Neural progenitor cell (in vitro differentiated cells): ENCODE measurements around the gene ALG1L2. TPM values are rescaled to one million over a fixed set of nuclear protein-coding genes. Genes with fewer than 3 reads are reported as not detected.
"Not testable (repeated sequence)": the region's sequence is repeated elsewhere in the genome, so short reads cannot be mapped to it uniquely, and the experiment has no call there.

Experiments used
- DNase-seq: peaks from one replicate; pipeline ENCODE4 v3.0.0-alpha.2; 2016; ENCODE audit warnings: low spot score
- H2AFZ ChIP-seq: fragments of 200-600 bp; sonication (generic); replicated peaks from 2 replicates; pipeline ENCODE4 v1.6.1; 2016; ENCODE audit warnings: antibody characterized with exemption
- H3F3A ChIP-seq: fragments of 200-600 bp; sonication (generic); 2 replicates; pipeline ENCODE4 v1.6.1; 2016; ENCODE audit warnings: antibody characterized with exemption, low read depth
- H3K27ac ChIP-seq: fragments of 200-600 bp; sonication (generic); 2 replicates; pipeline ENCODE4 v1.5.1; 2016; ENCODE audit warnings: mild to moderate bottlenecking
- H3K27me3 ChIP-seq: fragments of 200-600 bp; sonication (generic); 2 replicates; pipeline ENCODE4 v1.6.1; 2016; ENCODE audit warnings: mild to moderate bottlenecking, moderate library complexity
- H3K36me3 ChIP-seq: fragments of 200-600 bp; sonication (generic); 2 replicates; pipeline ENCODE4 v1.5.1; 2016
- H3K4me1 ChIP-seq: fragments of 200-600 bp; sonication (generic); 2 replicates; pipeline ENCODE4 v1.6.1; 2016; ENCODE audit warnings: mixed run types
- H3K4me2 ChIP-seq: fragments of 200-600 bp; sonication (generic); 2 replicates; pipeline ENCODE4 v1.6.1; 2016
- H3K4me3 ChIP-seq: fragments of 200-600 bp; sonication (generic); 2 replicates; pipeline ENCODE4 v1.5.1; 2016
- H3K79me2 ChIP-seq: fragments of 200-600 bp; sonication (generic); 2 replicates; pipeline ENCODE4 v1.6.1; 2016; ENCODE audit warnings: low read depth
- H3K9ac ChIP-seq: fragments of 200-600 bp; sonication (generic); 2 replicates; pipeline ENCODE4 v1.6.1; 2016
- H3K9me3 ChIP-seq: fragments of 200-600 bp; sonication (generic); 2 replicates; pipeline ENCODE4 v1.5.1; 2016; ENCODE audit warnings: low read depth
- H4K20me1 ChIP-seq: fragments of 200-600 bp; sonication (generic); 2 replicates; pipeline ENCODE4 v1.6.1; 2016; ENCODE audit warnings: low read depth
- H3K27ac Mint-ChIP-seq: 3 replicates; pipeline ENCODE4 v1.8.0; 2021; ENCODE audit warnings: mixed read lengths
- H3K27me3 Mint-ChIP-seq: 2 replicates; pipeline ENCODE4 v1.8.0; 2022; ENCODE audit warnings: low read depth, mild to moderate bottlenecking, inconsistent platforms, moderate library complexity, mixed read lengths; ENCODE audit not compliant: insufficient read depth
- H3K36me3 Mint-ChIP-seq: 3 replicates; pipeline ENCODE4 v1.8.0; 2021; ENCODE audit warnings: mixed read lengths
- H3K4me1 Mint-ChIP-seq: 3 replicates; pipeline ENCODE4 v1.8.0; 2021; ENCODE audit warnings: mixed read lengths
- H3K4me3 Mint-ChIP-seq: 3 replicates; pipeline ENCODE4 v1.8.0; 2021; ENCODE audit warnings: mild to moderate bottlenecking, moderate library complexity, mixed read lengths
- H3K9me3 Mint-ChIP-seq: 3 replicates; pipeline ENCODE4 v1.8.0; 2020; ENCODE audit warnings: mixed read lengths
- EZH2 ChIP-seq: fragments of 200-600 bp; sonication (generic); IDR thresholded peaks from 2 replicates; pipeline ENCODE4 v1.6.1; 2017; ENCODE audit warnings: antibody characterized with exemption, mild to moderate bottlenecking, moderate library complexity
- EZH2phosphoT487 ChIP-seq: fragments of 200-600 bp; sonication (generic); IDR thresholded peaks from 2 replicates; pipeline ENCODE4 v1.6.1; 2017; ENCODE audit warnings: antibody characterized with exemption
- total RNA-seq: library from RNA; depleted of rRNA; stranded (reverse); fragments of >200 nt; gene quantifications from 2 replicates; pipeline ENCODE4 v1.2.3, GENCODE V29; 2015; ENCODE audit warnings: low replicate concordance
- TF ChIP-seq, protein P1 (sequence below): fragments of 200-600 bp; sonication (generic); IDR thresholded peaks from 2 replicates; pipeline ENCODE4 v1.5.1; 2017; ENCODE audit warnings: antibody characterized with exemption, mild to moderate bottlenecking

ALG1L2 gene
- total RNA-seq, 1 donor from 2014 or later, result not detected

DNA sequence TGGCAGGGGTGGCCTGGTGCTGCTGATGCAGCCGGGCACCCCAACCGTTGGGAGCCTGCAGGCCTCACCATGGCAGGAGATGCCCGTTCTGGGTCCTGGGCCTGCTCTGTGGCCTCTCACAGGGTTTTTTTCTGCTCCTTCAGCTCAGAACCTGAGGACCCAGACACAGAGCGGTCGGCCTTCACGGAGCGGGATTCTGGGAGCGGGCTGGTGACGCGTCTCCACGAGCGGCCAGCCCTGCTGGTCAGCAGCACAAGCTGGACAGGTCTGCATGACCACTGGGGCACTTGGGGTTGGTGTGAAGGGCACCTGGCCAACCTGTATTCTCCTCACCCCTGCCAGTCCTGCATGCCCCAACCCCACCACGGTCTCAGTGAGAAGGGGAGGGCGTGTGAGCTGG, 10.3 kb downstream of the ALG1L2 start:
- H3K27me3 ChIP-seq, result no peaks in the 10 kb centered on the region
- H3K9ac ChIP-seq, result no peak overlapping the region
- H3K4me1 Mint-ChIP-seq, result peaks cover 8% of the 10 kb centered on the region
- H3K4me3 ChIP-seq, result no peak overlapping the region
- H3K9me3 ChIP-seq, result no peaks in the 10 kb centered on the region
- H3K27ac Mint-ChIP-seq, result no peak overlapping the region
- no peaks in the 10 kb centered on the region for H4K20me1 ChIP-seq
- peaks cover 3% of the 10 kb centered on the region for H3K9me3 Mint-ChIP-seq
- H3K27me3 Mint-ChIP-seq, result no peaks in the 10 kb centered on the region
- H3K4me2 ChIP-seq, result no peak overlapping the region
- no peaks in the 10 kb centered on the region for H3F3A ChIP-seq
- H3K79me2 ChIP-seq, result no peaks in the 10 kb centered on the region
- H3K4me1 ChIP-seq, result no peaks in the 10 kb centered on the region
- H2AFZ ChIP-seq, result no peak overlapping the region
- no peaks in the 10 kb centered on the region for H3K36me3 ChIP-seq
- no peak for DNase-seq
- H3K27ac ChIP-seq, result no peak overlapping the region
- H3K36me3 Mint-ChIP-seq, result no peaks in the 10 kb centered on the region
- TF ChIP-seq EZH2phosphoT487 (no peak), EZH2 (no peak)
- TF ChIP-seq, protein P1, sequence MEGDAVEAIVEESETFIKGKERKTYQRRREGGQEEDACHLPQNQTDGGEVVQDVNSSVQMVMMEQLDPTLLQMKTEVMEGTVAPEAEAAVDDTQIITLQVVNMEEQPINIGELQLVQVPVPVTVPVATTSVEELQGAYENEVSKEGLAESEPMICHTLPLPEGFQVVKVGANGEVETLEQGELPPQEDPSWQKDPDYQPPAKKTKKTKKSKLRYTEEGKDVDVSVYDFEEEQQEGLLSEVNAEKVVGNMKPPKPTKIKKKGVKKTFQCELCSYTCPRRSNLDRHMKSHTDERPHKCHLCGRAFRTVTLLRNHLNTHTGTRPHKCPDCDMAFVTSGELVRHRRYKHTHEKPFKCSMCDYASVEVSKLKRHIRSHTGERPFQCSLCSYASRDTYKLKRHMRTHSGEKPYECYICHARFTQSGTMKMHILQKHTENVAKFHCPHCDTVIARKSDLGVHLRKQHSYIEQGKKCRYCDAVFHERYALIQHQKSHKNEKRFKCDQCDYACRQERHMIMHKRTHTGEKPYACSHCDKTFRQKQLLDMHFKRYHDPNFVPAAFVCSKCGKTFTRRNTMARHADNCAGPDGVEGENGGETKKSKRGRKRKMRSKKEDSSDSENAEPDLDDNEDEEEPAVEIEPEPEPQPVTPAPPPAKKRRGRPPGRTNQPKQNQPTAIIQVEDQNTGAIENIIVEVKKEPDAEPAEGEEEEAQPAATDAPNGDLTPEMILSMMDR, result no peak
- H3K4me3 Mint-ChIP-seq, result no peak overlapping the region

DNA sequence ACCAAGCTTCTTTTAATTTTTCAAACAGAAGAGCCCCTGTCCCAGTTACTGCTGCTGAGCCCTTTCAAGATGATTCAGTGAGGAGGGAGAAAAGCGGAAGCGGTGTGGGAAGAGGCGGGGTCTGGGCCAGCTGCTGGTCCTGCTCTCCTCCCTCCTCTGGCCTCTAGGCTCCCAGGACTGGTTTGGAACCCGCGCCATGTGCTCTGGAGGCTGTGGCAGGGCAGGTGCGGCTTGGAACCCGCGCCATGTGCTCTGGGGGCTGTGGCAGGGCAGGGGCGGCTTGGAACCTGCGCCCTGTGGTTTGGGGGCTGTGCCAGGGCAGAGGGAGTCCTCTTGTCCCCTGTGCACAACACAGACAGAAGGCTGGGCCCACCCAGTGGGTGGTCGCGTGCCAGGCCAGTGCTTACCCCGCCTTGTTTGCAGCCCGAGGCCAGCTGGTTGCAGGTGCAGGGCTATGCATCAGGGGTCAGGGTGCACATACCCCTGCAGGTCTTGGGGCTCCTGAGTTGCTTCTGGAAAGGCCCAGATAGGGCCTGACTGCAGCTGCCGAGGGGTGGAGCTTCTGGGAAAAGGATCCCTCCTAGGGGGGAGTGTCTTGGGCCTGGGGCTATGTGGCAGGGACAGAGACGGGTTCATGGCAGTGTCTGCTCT, 12.2 kb downstream of the ALG1L2 start:
- Histone ChIP-seq H3K36me3 (no peaks in the 10 kb centered on the region), H3K4me2 (no peak overlapping the region), H3K27me3 (no peaks in the 10 kb centered on the region), H2AFZ (no peak overlapping the region), H3K4me3 (no peak overlapping the region), H3K27ac (no peak overlapping the region), H4K20me1 (no peaks in the 10 kb centered on the region), H3K4me1 (no peaks in the 10 kb centered on the region), H3K79me2 (no peaks in the 10 kb centered on the region), H3K9me3 (no peaks in the 10 kb centered on the region), H3K9ac (no peak overlapping the region), H3F3A (no peaks in the 10 kb centered on the region)
- H3K27ac Mint-ChIP-seq, result no peak overlapping the region
- no peaks in the 10 kb centered on the region for H3K9me3 Mint-ChIP-seq
- TF ChIP-seq EZH2 (no peak), EZH2phosphoT487 (no peak)
- TF ChIP-seq, protein P1, result no peak
- DNase-seq, result peak; percentile 18
- H3K4me3 Mint-ChIP-seq, result no peak overlapping the region
- no peaks in the 10 kb centered on the region for H3K36me3 Mint-ChIP-seq
- no peaks in the 10 kb centered on the region for H3K27me3 Mint-ChIP-seq
- peaks cover 10% of the 10 kb centered on the region for H3K4me1 Mint-ChIP-seq

DNA sequence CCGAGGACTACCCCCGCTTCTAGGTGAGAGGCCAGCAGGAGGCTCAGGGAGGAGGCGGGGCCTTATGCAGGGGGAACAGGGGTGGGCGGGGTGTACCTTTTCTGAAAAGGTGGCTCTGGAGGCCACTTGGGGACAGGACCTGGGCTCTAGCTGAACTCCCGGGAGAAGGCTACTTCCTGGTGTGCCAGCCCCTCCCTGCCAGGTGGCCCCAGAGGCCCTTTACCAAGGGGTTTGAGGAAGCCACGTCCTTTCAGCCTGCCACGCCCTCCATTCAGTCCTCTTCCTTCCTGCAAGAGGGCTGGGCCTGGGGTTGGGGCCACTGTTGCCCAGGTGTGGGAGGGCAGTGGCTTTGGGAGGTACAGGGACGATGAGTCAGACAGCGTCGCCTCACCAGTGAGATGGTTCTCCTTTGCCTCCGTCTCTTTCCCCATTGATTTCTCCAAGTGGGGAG, 12.9 kb downstream of the ALG1L2 start:
- not testable (repeated sequence) for DNase-seq

DNA sequence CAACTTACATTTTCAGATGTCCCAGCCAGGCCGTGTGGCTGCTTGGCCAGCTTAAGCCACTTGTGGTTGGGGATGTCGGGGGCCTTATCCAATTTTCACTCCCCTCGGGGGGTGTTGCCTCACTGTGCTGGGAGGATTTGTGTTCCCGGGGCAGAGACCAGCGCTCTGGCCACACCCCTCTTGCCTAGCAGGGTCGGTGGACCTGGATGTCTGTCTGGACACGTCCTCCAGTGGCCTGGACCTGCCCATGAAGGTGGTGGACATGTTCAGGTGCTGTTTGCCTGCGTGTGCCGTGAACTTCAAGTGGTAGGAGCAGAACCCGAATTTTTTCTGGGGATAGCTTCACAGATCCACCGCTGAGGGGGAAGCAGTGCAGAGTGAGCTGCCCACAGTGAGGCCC, 14.2 kb downstream of the ALG1L2 start:
- H3K27ac ChIP-seq, H3K79me2 ChIP-seq, H3K9me3 ChIP-seq, H3K4me2 ChIP-seq, H3K27me3 Mint-ChIP-seq, H2AFZ ChIP-seq, H3K27ac Mint-ChIP-seq, DNase-seq, H3K27me3 ChIP-seq, H3K36me3 ChIP-seq, H4K20me1 ChIP-seq, H3K4me1 ChIP-seq, H3K4me3 ChIP-seq, H3K4me3 Mint-ChIP-seq, H3K9ac ChIP-seq, H3K4me1 Mint-ChIP-seq, H3K36me3 Mint-ChIP-seq, H3F3A ChIP-seq, H3K9me3 Mint-ChIP-seq: not testable (repeated sequence)

More for the DNA sequence above, 12.9 kb downstream of the ALG1L2 start:
- H3K4me1 ChIP-seq, H4K20me1 ChIP-seq, H3K79me2 ChIP-seq, H3K36me3 Mint-ChIP-seq, H3F3A ChIP-seq, H3K27ac ChIP-seq, H3K27me3 Mint-ChIP-seq, H3K4me1 Mint-ChIP-seq, H3K9me3 ChIP-seq, H3K4me2 ChIP-seq, H3K4me3 Mint-ChIP-seq, H3K27me3 ChIP-seq, H3K27ac Mint-ChIP-seq, H2AFZ ChIP-seq, H3K9me3 Mint-ChIP-seq, H3K9ac ChIP-seq, H3K36me3 ChIP-seq, H3K4me3 ChIP-seq: not testable (repeated sequence)

DNA sequence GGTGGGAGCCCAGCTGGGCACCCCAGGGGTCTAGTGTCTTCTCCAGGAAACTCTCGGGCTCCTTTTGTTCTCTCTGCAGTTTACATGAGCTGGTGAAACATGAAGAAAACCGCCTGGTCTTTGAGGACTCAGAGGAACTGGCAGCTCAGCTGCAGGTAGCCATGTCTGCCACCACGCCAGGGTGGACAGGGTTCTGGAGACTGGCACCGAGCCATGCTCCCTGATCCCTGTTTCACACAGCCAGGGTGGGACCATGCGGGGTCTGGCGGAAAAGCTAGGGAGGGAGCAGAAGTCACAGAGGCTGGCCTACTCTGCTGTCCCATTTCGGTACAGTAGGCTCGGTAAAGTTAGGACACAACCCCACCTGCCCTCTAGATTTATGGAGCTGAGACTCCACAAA, 15.5 kb downstream of the ALG1L2 start:
- not testable (repeated sequence) for H3K36me3 ChIP-seq, H3K9me3 ChIP-seq, H3K27ac Mint-ChIP-seq, H3F3A ChIP-seq, H3K27ac ChIP-seq, H3K36me3 Mint-ChIP-seq, DNase-seq, H3K27me3 ChIP-seq, H3K79me2 ChIP-seq, H3K4me1 Mint-ChIP-seq, H3K4me2 ChIP-seq, H3K9me3 Mint-ChIP-seq, H3K27me3 Mint-ChIP-seq, H3K4me3 Mint-ChIP-seq, H3K4me3 ChIP-seq, H4K20me1 ChIP-seq, H3K9ac ChIP-seq, H3K4me1 ChIP-seq, H2AFZ ChIP-seq
